IMR-90 (cell line): ENCODE measurements around the gene FNBP1L. TPM values are rescaled to one million over a fixed set of nuclear protein-coding genes. Genes with fewer than 3 reads are reported as not detected.
A peak's percentile ranks its signal among the peaks of the same experiment; 100 is the strongest.

ENCODE experiments used
- ATAC-seq: fragments of 200-7000 bp; cut with Tn5 transposase; 2 replicates; pipeline ENCODE4 v1.9.1; 2020; ENCODE audit warnings: low read depth, mild to moderate bottlenecking, moderate library complexity
- BruUV-seq: library from RNA; stranded (reverse); fragments of 400-500 nt; replicated peaks from 2 replicates; lab custom pipeline; 2021; lab: Mats Ljungman, UMichigan
- CTCF ChIA-PET: fragments of 300-600 bp; formaldehyde crosslinking; extraction: SDS; loops from one replicate; lab custom pipeline; 2021; ENCODE audit warnings: antibody characterized with exemption; lab: Yijun Ruan, JAX
- POLR2A ChIA-PET: fragments of 300-600 bp; sonication (Branson Sonifier 250); formaldehyde crosslinking; loops from one replicate; lab custom pipeline; 2022; ENCODE audit warnings: antibody characterized with exemption; ENCODE audit not compliant: unreplicated experiment; lab: Charles Lee
- DNase-seq: peaks from one replicate; pipeline ENCODE4 v3.0.0; 2013
- H2AFZ ChIP-seq: replicated peaks from 2 replicates; pipeline ENCODE3; 2013; ENCODE audit warnings: low read length, mild to moderate bottlenecking; ENCODE audit not compliant: poor library complexity
- H2AK5ac ChIP-seq: 2 replicates; pipeline ENCODE4 v1.6.1; 2013; ENCODE audit warnings: low read depth, low read length, inconsistent platforms
- H2AK9ac ChIP-seq: replicated peaks from 2 replicates; pipeline ENCODE3; 2013; ENCODE audit warnings: mild to moderate bottlenecking, low read depth, low read length, moderate library complexity; ENCODE audit not compliant: poor library complexity
- H2BK120ac ChIP-seq: 2 replicates; pipeline ENCODE4 v1.6.1; 2013; ENCODE audit warnings: low read depth, low read length, inconsistent platforms
- H2BK15ac ChIP-seq: 3 replicates; pipeline ENCODE4 v1.6.1; 2013; ENCODE audit warnings: low read depth, low read length, inconsistent platforms
- H2BK20ac ChIP-seq: 2 replicates; pipeline ENCODE4 v1.6.1; 2013; ENCODE audit warnings: low read depth, mild to moderate bottlenecking, inconsistent platforms, low read length, moderate library complexity
- H2BK5ac ChIP-seq: 2 replicates; pipeline ENCODE4 v1.6.1; 2013; ENCODE audit warnings: mild to moderate bottlenecking, low read depth, low read length, inconsistent platforms; ENCODE audit not compliant: poor library complexity, severe bottlenecking
- H3K14ac ChIP-seq: replicated peaks from 2 replicates; pipeline ENCODE4 v1.6.1; 2013; ENCODE audit warnings: low read depth, low read length, inconsistent platforms
- H3K18ac ChIP-seq: 2 replicates; pipeline ENCODE4 v1.6.1; 2013; ENCODE audit warnings: low read depth, low read length, control low read depth
- H3K23ac ChIP-seq: 2 replicates; pipeline ENCODE4 v1.6.1; 2013; ENCODE audit warnings: low read depth, low read length, inconsistent platforms
- H3K27ac ChIP-seq: 2 replicates; pipeline ENCODE4 v1.5.1; 2013; ENCODE audit warnings: mild to moderate bottlenecking, control low read depth, low read length; ENCODE audit not compliant: insufficient read depth
- H3K27me3 ChIP-seq: 2 replicates; pipeline ENCODE4 v1.6.1; 2013; ENCODE audit warnings: low read length; ENCODE audit not compliant: control insufficient read depth, insufficient read depth
- H3K36me3 ChIP-seq: 2 replicates; pipeline ENCODE4 v1.6.1; 2013; ENCODE audit warnings: low read length, mixed read lengths; ENCODE audit not compliant: control insufficient read depth, insufficient read depth
- H3K4ac ChIP-seq: 2 replicates; pipeline ENCODE4 v1.6.1; 2013; ENCODE audit warnings: low read depth, low read length, inconsistent platforms
- H3K4me1 ChIP-seq: 2 replicates; pipeline ENCODE4 v1.6.1; 2013; ENCODE audit warnings: low read length, mixed read lengths; ENCODE audit not compliant: control insufficient read depth, insufficient read depth
- H3K4me2 ChIP-seq: 2 replicates; pipeline ENCODE4 v1.6.1; 2013; ENCODE audit warnings: low read depth, mild to moderate bottlenecking, control low read depth, low read length, moderate library complexity
- H3K4me3 ChIP-seq: 2 replicates; pipeline ENCODE4 v1.5.1; 2013; ENCODE audit warnings: low read depth, mild to moderate bottlenecking, control low read depth, low read length, moderate library complexity; ENCODE audit not compliant: insufficient read depth
- H3K56ac ChIP-seq: 2 replicates; pipeline ENCODE4 v1.6.1; 2013; ENCODE audit warnings: low read length, inconsistent platforms; ENCODE audit not compliant: insufficient read depth; ENCODE audit errors: extremely low read depth
- H3K79me1 ChIP-seq, 2 experiments: 2 replicates each; pipeline ENCODE4 v1.6.1; 2013; ENCODE audit warnings: low read length in 2 of 2, inconsistent platforms in 1 of 2, low read depth in 1 of 2
- H3K9ac ChIP-seq: 2 replicates; pipeline ENCODE4 v1.6.1; 2013; ENCODE audit warnings: low read depth, low read length, control low read depth
- H3K9me1 ChIP-seq: 2 replicates; pipeline ENCODE4 v1.6.1; 2013; ENCODE audit warnings: low read length, inconsistent platforms; ENCODE audit not compliant: insufficient read depth
- H3K9me3 ChIP-seq: 2 replicates; pipeline ENCODE4 v1.6.1; 2013; ENCODE audit warnings: low read length; ENCODE audit not compliant: control insufficient read depth, insufficient read depth
- H4K20me1 ChIP-seq: 2 replicates; pipeline ENCODE4 v1.6.1; 2013; ENCODE audit warnings: low read length, inconsistent platforms; ENCODE audit not compliant: insufficient read depth
- H4K5ac ChIP-seq: 2 replicates; pipeline ENCODE4 v1.6.1; 2013; ENCODE audit warnings: mild to moderate bottlenecking, low read depth, low read length, control low read depth
- H4K8ac ChIP-seq, 2 experiments: 2 replicates each; pipeline ENCODE4 v1.6.1; 2013; ENCODE audit warnings: low read depth in 2 of 2, low read length in 2 of 2, control low read depth in 1 of 2, inconsistent platforms in 1 of 2
- H4K91ac ChIP-seq: 2 replicates; pipeline ENCODE4 v1.6.1; 2013; ENCODE audit warnings: low read depth, low read length, inconsistent platforms; ENCODE audit not compliant: insufficient read depth
- BHLHE40 ChIP-seq: fragments of 150-350 bp; IDR thresholded peaks from 2 replicates; pipeline ENCODE4 v1.6.1; 2016; ENCODE audit warnings: mild to moderate bottlenecking, low read depth, low read length
- ELK1 ChIP-seq: fragments of 150-350 bp; IDR thresholded peaks from 2 replicates; pipeline ENCODE4 v1.6.1; 2016; ENCODE audit warnings: low read depth, mild to moderate bottlenecking, low read length, moderate library complexity, borderline replicate concordance
- FOS ChIP-seq: fragments of 150-350 bp; IDR thresholded peaks from 2 replicates; pipeline ENCODE4 v1.6.1; 2016; ENCODE audit warnings: low read depth, low read length
- MAFK ChIP-seq: IDR thresholded peaks from 2 replicates; pipeline ENCODE4 v1.6.1; 2012; ENCODE audit warnings: low read depth, low read length, improper control_type of control experiment
- POLR2A ChIP-seq: IDR thresholded peaks from 2 replicates; pipeline ENCODE4 v1.6.1; 2012; ENCODE audit warnings: mild to moderate bottlenecking, low read depth, low read length
- RCOR1 ChIP-seq: IDR thresholded peaks from 2 replicates; pipeline ENCODE4 v1.6.1; 2012; ENCODE audit warnings: mild to moderate bottlenecking, low read length, improper control_type of control experiment; ENCODE audit not compliant: insufficient replicate concordance
- SMC3 ChIP-seq: fragments of 150-350 bp; IDR thresholded peaks from 2 replicates; pipeline ENCODE4 v1.6.1; 2016; ENCODE audit warnings: low read depth, mild to moderate bottlenecking, antibody characterized with exemption, low read length, moderate library complexity
- WGBS, 2 experiments: methylation state at CpG; one replicate each; pipeline versions ENCODE4 v1.1.5 to v1.1.7; 2013; ENCODE audit warnings: missing lambda C conversion rate in 2 of 2; ENCODE audit not compliant: insufficient read length in 1 of 2; ENCODE audit errors: extremely low coverage in 2 of 2; 5-methylcytosine and 5-hydroxymethylcytosine counted together
- dilution Hi-C: fragments of 300-500 bp; cut with HindIII; formaldehyde crosslinking; loops from one replicate; pipeline ENCODE4 v1.14.3; 2018; ENCODE audit warnings: low sequenced_read_pairs; ENCODE audit not compliant: unreplicated experiment
- in situ Hi-C: fragments of 300-500 bp; cut with MboI; formaldehyde crosslinking; loops from 3 replicates; pipeline ENCODE4 v1.14.3; 2019; ENCODE audit warnings: low sequenced_read_pairs, inconsistent platforms, mixed read lengths
- intact Hi-C: fragments of 100-400 bp; cut with micrococcal nuclease; formaldehyde crosslinking; loops from 2 replicates; pipeline ENCODE4 v1.10.0; 2022
- polyA plus RNA-seq, 3 experiments: library from polyadenylated mRNA; depleted of rRNA; stranded (reverse); fragments of >200 nt; gene quantifications; 2 replicates each; pipeline ENCODE4 v1.2.3, GENCODE V29; 2012; ENCODE audit warnings: low replicate concordance in 1 of 3
- total RNA-seq: library from RNA; depleted of rRNA; stranded (reverse); fragments of >200 nt; gene quantifications from 2 replicates; pipeline ENCODE4 v1.2.3, GENCODE V29; 2012
- TF ChIP-seq, protein P1 (sequence below): conservative IDR thresholded peaks from 2 replicates; pipeline ENCODE4 v1.5.1; 2012; ENCODE audit warnings: mild to moderate bottlenecking, low read depth, low read length, improper control_type of control experiment

FNBP1L gene
- total and polyA plus RNA-seq, 2 of the 4 experiments (the other 2 are of a cell fraction) = 9.3 to 15.2 TPM

DNA sequence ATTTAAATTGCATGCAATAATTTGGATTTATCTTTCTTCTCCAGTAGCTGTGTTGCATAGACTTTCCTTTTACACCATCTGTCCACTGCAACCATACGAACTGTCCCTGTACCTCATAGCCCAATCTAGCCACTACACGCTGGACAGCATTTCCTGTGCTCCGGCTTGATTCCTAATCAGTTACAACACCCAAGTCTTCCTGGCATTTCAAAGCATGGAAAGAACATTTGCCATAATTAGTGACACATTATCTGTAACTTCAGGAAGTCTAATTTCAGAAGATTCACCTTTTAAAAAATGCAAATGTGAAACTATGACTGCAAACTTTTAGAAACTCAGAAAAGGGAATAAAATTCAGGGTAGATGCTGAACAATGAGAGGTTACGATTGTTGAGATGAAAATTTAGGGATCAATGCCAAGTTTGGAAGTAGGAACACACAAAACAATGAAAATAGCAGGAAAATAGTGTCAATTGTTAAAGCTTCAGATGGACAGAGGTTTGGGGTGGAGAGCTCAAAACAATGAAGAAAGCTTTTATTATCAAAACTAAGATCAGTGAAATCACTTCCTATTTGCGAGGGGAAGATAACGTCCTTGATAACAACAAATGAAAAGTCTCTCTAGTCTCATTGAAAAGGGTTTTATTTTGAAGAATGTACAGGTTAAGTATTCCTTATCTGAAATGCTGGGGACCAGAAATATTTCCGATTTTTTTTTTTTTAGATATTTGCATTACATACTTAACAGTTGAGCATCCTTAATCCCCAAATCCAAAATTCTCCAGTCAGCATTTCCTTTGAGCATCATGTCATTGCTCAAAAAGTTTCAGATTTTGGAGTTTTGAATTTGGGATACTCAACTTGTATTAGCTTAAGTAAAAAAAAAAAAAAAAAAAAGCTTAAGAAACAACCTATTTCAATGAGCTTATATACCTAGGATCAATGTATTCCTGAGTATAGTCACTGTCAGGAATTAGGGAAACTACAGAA is 107.3 kb downstream of the FNBP1L start:
- H4K91ac ChIP-seq = no peak overlapping the region
- CTCF ChIA-PET = interaction anchor here (0.5 to 0.8 kb wide), 2 partner anchors 75 to 350 kb away, joined by 3 to 6 read pairs; no protein-coding TSS in a partner anchor
- in situ Hi-C loops (loop anchor here (25.0 kb wide), 1 partner anchor 93 kb away; no protein-coding TSS in a partner anchor), intact Hi-C loops (loop anchor here (5.0 kb wide), 1 partner anchor 108 kb away; the partner anchor contains the start of gene FNBP1L), dilution Hi-C loops (no loop called here)
- H3K4me3 ChIP-seq = no peak overlapping the region
- H2BK120ac ChIP-seq = no peak overlapping the region
- H3K56ac ChIP-seq = no peak overlapping the region
- peaks cover 5% of the 10 kb centered on the region for H3K4me1 ChIP-seq
- H3K23ac ChIP-seq = no peak overlapping the region
- no peak overlapping the region for H2AK5ac ChIP-seq
- H3K79me1 ChIP-seq = no peaks in the 10 kb centered on the region
- TF ChIP-seq, protein P1, sequence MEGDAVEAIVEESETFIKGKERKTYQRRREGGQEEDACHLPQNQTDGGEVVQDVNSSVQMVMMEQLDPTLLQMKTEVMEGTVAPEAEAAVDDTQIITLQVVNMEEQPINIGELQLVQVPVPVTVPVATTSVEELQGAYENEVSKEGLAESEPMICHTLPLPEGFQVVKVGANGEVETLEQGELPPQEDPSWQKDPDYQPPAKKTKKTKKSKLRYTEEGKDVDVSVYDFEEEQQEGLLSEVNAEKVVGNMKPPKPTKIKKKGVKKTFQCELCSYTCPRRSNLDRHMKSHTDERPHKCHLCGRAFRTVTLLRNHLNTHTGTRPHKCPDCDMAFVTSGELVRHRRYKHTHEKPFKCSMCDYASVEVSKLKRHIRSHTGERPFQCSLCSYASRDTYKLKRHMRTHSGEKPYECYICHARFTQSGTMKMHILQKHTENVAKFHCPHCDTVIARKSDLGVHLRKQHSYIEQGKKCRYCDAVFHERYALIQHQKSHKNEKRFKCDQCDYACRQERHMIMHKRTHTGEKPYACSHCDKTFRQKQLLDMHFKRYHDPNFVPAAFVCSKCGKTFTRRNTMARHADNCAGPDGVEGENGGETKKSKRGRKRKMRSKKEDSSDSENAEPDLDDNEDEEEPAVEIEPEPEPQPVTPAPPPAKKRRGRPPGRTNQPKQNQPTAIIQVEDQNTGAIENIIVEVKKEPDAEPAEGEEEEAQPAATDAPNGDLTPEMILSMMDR = no peak
- TF ChIP-seq POLR2A (no peak), RCOR1 (no peak), SMC3 (no peak), MAFK (peak; percentile 46; the same call in 1 of the 2 replicates), ELK1 (no peak), BHLHE40 (no peak), FOS (no peak)
- H2BK20ac ChIP-seq = no peak overlapping the region
- no peak overlapping the region for H3K18ac ChIP-seq
- no peaks in the 10 kb centered on the region; the same call in 1 of the 2 replicates for H3K9me1 ChIP-seq
- H3K9ac ChIP-seq = no peak overlapping the region
- no peak overlapping the region for H2AFZ ChIP-seq
- no peak overlapping the region for H4K8ac ChIP-seq
- no peaks in the 10 kb centered on the region for H3K9me3 ChIP-seq
- POLR2A ChIA-PET = interaction anchor here (0.5 kb wide), 1 partner anchor 24 kb away, joined by 4 read pairs; no protein-coding TSS in a partner anchor
- no peak for DNase-seq
- no peaks in the 10 kb centered on the region for H3K27me3 ChIP-seq
- no peak overlapping the region for H3K4ac ChIP-seq
- H4K20me1 ChIP-seq = peaks cover 8% of the 10 kb centered on the region
- no TSS peak for BruUV-seq
- H4K5ac ChIP-seq = no peak overlapping the region
- no peak overlapping the region for H2BK15ac ChIP-seq
- 96% methylated on average over 4 of the region's 7 CpGs; no CpG with 5 or more reads in 1 of the 2 experiments for WGBS, 2 experiments
- no peak overlapping the region for H3K4me2 ChIP-seq
- peaks cover 10% of the 10 kb centered on the region for H3K36me3 ChIP-seq
- H2BK5ac ChIP-seq = no peak overlapping the region
- no peak overlapping the region for H2AK9ac ChIP-seq
- no peak for ATAC-seq
- H3K27ac ChIP-seq = no peak overlapping the region
- H3K14ac ChIP-seq = no peak overlapping the region
